CD14-positive monocyte (primary cell): ENCODE data around the gene TAAR2. TPM values are rescaled to one million over a fixed set of nuclear protein-coding genes. Genes with fewer than 3 reads are reported as not detected.
"Not testable (repeated sequence)": the region's sequence is repeated elsewhere in the genome, so short reads cannot be mapped to it uniquely, and the experiment has no call there.

ENCODE experiments used
- DNase-seq, 3 donors: peaks; one replicate each; pipeline ENCODE4 v3.0.0-alpha.2; 2011 to 2022
- H2AFZ ChIP-seq: 2 replicates; pipeline ENCODE4 v1.6.0; 2012; ENCODE audit warnings: mild to moderate bottlenecking, low read depth, low read length, inconsistent platforms; ENCODE audit not compliant: insufficient read depth, poor library complexity, severe bottlenecking
- H3K27ac ChIP-seq, 2 donors: 1 replicate in 1 of 2; 2 replicates in 1 of 2; pipeline ENCODE4 v1.5.1; 2012 to 2013; ENCODE audit warnings: low read length in 2 of 2, control low read depth in 1 of 2, inconsistent platforms in 1 of 2, low read depth in 1 of 2, mild to moderate bottlenecking in 1 of 2
- H3K27me3 ChIP-seq, 2 donors: one replicate each; pipeline versions ENCODE4 v1.6.0 to v1.6.1; 2011 to 2013; ENCODE audit warnings: low read length in 2 of 2; ENCODE audit not compliant: control insufficient read depth in 2 of 2, insufficient read depth in 2 of 2
- H3K36me3 ChIP-seq, 2 donors: replicated peaks in 1 of 2; 1 replicate in 1 of 2; 2 replicates in 1 of 2; pipeline versions ENCODE4 v1.5.1 to v1.6.1; 2012 to 2013; ENCODE audit warnings: low read length in 2 of 2, control low read depth in 1 of 2, inconsistent platforms in 1 of 2, mild to moderate bottlenecking in 1 of 2; ENCODE audit not compliant: insufficient read depth in 2 of 2, control insufficient read depth in 1 of 2
- H3K4me1 ChIP-seq, 2 donors: 1 replicate in 1 of 2; 2 replicates in 1 of 2; pipeline versions ENCODE4 v1.5.1 to v1.6.1; 2012 to 2013; ENCODE audit warnings: low read length in 2 of 2, control low read depth in 1 of 2, inconsistent platforms in 1 of 2, mild to moderate bottlenecking in 1 of 2, moderate library complexity in 1 of 2; ENCODE audit not compliant: insufficient read depth in 2 of 2, control insufficient read depth in 1 of 2
- H3K4me2 ChIP-seq: replicated peaks from 2 replicates; pipeline ENCODE3; 2012; ENCODE audit warnings: low read length, moderate library complexity, mild to moderate bottlenecking; ENCODE audit not compliant: poor library complexity, severe bottlenecking; ENCODE audit errors: extremely low read depth
- H3K4me3 ChIP-seq, 3 experiments: fragments of 200-600 bp in 1 of 3; sonication (generic) in 1 of 3; replicated peaks in 1 of 3; 1 replicate in 2 of 3; 2 replicates in 1 of 3; pipeline ENCODE4 v1.5.1; 2011 to 2013; ENCODE audit warnings: low read length in 3 of 3, mild to moderate bottlenecking in 3 of 3, control low read depth in 2 of 3, low read depth in 2 of 3, inconsistent platforms in 1 of 3, moderate library complexity in 1 of 3
- H3K79me2 ChIP-seq: 2 replicates; pipeline ENCODE4 v1.6.0; 2012; ENCODE audit warnings: mild to moderate bottlenecking, control low read depth, inconsistent platforms, low read length, moderate library complexity; ENCODE audit not compliant: insufficient read depth
- H3K9ac ChIP-seq: 2 replicates; pipeline ENCODE4 v1.6.0; 2017; ENCODE audit warnings: low read length, mild to moderate bottlenecking; ENCODE audit not compliant: insufficient read depth, poor library complexity, severe bottlenecking
- H3K9me3 ChIP-seq, 2 donors: replicated peaks in 1 of 2; 1 replicate in 1 of 2; 2 replicates in 1 of 2; pipeline versions ENCODE4 v1.5.1 to v1.6.1; 2012 to 2013; ENCODE audit warnings: low read length in 2 of 2, control low read depth in 1 of 2; ENCODE audit not compliant: control insufficient read depth in 1 of 2, insufficient read depth in 1 of 2
- H4K20me1 ChIP-seq: 2 replicates; pipeline ENCODE4 v1.6.0; 2012; ENCODE audit warnings: mild to moderate bottlenecking, low read length, control low read depth, moderate library complexity; ENCODE audit not compliant: insufficient read depth
- H3K27ac Mint-ChIP-seq, 7 donors: one replicate each; pipeline ENCODE4 v1.8.0; 2020; ENCODE audit warnings: mild to moderate bottlenecking in 7 of 7, mixed read lengths in 7 of 7, moderate library complexity in 6 of 7, inconsistent platforms in 2 of 7
- H3K27me3 Mint-ChIP-seq, 3 donors: one replicate each; pipeline ENCODE4 v1.8.0; 2021 to 2022; ENCODE audit warnings: low read depth in 3 of 3, mild to moderate bottlenecking in 3 of 3, mixed read lengths in 3 of 3, moderate library complexity in 3 of 3, inconsistent platforms in 1 of 3
- H3K36me3 Mint-ChIP-seq, 2 donors: one replicate each; pipeline ENCODE4 v1.8.0; 2020; ENCODE audit warnings: mixed read lengths in 2 of 2, inconsistent platforms in 1 of 2, mild to moderate bottlenecking in 1 of 2
- H3K4me1 Mint-ChIP-seq: one replicate; pipeline ENCODE4 v1.8.0; 2020; ENCODE audit warnings: mild to moderate bottlenecking, mixed read lengths
- H3K4me3 Mint-ChIP-seq, 2 donors: one replicate each; pipeline ENCODE4 v1.8.0; 2020; ENCODE audit warnings: mild to moderate bottlenecking in 2 of 2, mixed read lengths in 2 of 2, moderate library complexity in 1 of 2
- H3K9me3 Mint-ChIP-seq, 7 donors: one replicate each; pipeline ENCODE4 v1.8.0; 2020 to 2022; ENCODE audit warnings: mixed read lengths in 7 of 7, mild to moderate bottlenecking in 6 of 7, moderate library complexity in 6 of 7, inconsistent platforms in 2 of 7
- WGBS: methylation state at CpG from one replicate; pipeline ENCODE4 v1.1.5; 2013; ENCODE audit warnings: missing lambda C conversion rate; ENCODE audit not compliant: insufficient coverage; 5-methylcytosine and 5-hydroxymethylcytosine counted together
- intact Hi-C, 2 donors: fragments of 100-400 bp; cut with micrococcal nuclease; formaldehyde crosslinking; loops; one replicate each; pipeline versions ENCODE4 v1.15.0 to v1.15.1; 2023
- polyA plus RNA-seq, 3 donors: library from polyadenylated mRNA; depleted of rRNA in 1 of 3; unstranded in 2 of 3; stranded (reverse) in 1 of 3; fragments of 300-500 nt in 2 of 3; fragments of >200 nt in 1 of 3; fragmentation: Illumina TruSeq in 2 of 3; gene quantifications; 1 replicate in 2 of 3; 2 replicates in 1 of 3; pipeline ENCODE4 v1.2.3, GENCODE V29; 2012 to 2021
- TF ChIP-seq, protein P1 (sequence below): fragments of 200-600 bp; IDR thresholded peaks from one replicate; pipeline ENCODE4 v1.8.0; 2022; ENCODE audit warnings: antibody characterized with exemption, mild to moderate bottlenecking

TAAR2 gene
- polyA plus RNA-seq, 3 donors, result not detected

DNA sequence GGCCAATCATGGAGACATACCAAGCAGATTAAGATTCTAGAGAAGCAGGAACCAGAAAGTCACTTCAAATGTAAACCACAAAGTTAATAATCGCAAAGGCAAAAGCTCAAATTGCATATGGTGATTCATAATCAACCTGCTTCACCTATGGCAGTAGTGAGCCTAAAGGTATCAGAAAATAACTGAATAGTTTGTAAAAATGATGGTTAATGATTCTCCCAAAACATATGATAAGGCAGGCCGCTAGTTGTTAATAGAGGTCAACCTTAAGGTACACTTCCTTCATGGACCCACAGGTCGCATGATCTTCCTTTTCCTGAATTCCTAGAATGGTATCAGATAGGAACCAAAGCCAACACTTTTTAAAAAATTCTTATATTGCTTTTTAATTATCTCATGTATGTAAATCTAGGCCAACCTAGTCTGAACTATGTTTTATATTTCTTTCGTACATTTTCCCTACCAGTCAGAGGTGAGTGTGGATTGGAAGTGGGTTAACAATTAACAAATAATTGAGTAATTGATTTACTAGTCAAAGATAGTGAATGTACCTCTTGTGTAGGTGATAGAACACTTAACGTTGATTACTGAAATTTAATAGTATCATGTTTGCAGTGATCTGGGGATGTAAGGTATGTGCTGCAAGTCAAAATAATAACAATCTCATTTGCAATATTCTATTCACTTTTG, 16.4 kb downstream of the TAAR2 start:
- WGBS, result no CpG with 5 or more reads among the region's 5 CpGs
- no peak for DNase-seq
- Mint-ChIP-seq H3K27ac (no peak overlapping the region), H3K9me3 (no peaks in the 10 kb centered on the region), H3K4me3 (no peak overlapping the region), H3K4me1 (peaks cover 6% of the 10 kb centered on the region), H3K36me3 (no peaks in the 10 kb centered on the region), H3K27me3 (peaks cover 2 to 4% (median 4%) of the 10 kb centered on the region in 3 donors)
- H3K4me2 ChIP-seq, result no peak overlapping the region
- intact Hi-C loops, result no loop called here
- no peaks in the 10 kb centered on the region for H3K9me3 ChIP-seq
- H3K4me1 ChIP-seq, result peaks cover 8 to 13% of the 10 kb centered on the region in 2 donors
- no peaks in the 10 kb centered on the region for H4K20me1 ChIP-seq
- H3K36me3 ChIP-seq, result no peaks in the 10 kb centered on the region
- TF ChIP-seq, protein P1, sequence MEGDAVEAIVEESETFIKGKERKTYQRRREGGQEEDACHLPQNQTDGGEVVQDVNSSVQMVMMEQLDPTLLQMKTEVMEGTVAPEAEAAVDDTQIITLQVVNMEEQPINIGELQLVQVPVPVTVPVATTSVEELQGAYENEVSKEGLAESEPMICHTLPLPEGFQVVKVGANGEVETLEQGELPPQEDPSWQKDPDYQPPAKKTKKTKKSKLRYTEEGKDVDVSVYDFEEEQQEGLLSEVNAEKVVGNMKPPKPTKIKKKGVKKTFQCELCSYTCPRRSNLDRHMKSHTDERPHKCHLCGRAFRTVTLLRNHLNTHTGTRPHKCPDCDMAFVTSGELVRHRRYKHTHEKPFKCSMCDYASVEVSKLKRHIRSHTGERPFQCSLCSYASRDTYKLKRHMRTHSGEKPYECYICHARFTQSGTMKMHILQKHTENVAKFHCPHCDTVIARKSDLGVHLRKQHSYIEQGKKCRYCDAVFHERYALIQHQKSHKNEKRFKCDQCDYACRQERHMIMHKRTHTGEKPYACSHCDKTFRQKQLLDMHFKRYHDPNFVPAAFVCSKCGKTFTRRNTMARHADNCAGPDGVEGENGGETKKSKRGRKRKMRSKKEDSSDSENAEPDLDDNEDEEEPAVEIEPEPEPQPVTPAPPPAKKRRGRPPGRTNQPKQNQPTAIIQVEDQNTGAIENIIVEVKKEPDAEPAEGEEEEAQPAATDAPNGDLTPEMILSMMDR, result no peak
- no peaks in the 10 kb centered on the region for H3K27me3 ChIP-seq
- no peak overlapping the region for H2AFZ ChIP-seq
- no peaks in the 10 kb centered on the region for H3K79me2 ChIP-seq
- H3K4me3 ChIP-seq, result no peak overlapping the region
- no peak overlapping the region for H3K27ac ChIP-seq
- H3K9ac ChIP-seq, result no peak overlapping the region

DNA sequence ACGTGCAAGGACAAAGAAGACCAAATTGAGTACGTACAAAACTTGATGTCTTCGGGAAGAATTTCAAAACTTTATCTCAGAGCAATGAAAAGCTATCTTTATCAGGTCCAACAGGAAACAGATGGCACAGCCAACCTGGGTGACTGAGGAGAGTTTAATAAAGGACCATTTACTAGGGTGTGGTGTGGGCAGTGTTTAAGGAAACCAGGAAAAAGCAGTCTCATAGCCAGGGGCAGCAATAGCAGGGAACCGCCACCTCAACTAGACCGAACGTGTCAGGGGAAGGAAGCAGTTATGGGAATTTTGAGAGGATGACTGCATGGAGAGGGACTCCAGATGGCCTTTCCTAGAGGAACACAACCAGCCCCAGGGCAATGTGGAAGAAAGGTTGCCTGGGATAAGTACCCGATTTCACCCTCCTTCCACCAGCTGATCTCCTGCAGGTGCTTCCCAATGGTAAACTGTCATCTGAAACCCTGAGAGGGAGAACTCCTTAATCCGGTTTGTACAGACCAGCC, 19.4 kb downstream of the TAAR2 start:
- intact Hi-C loops, result no loop called here
- Histone ChIP-seq H3K4me1 (peaks cover 1 to 4% of the 10 kb centered on the region in 2 donors), H3K9ac (no peak overlapping the region), H4K20me1 (no peaks in the 10 kb centered on the region), H3K4me2 (no peak overlapping the region), H3K9me3 (no peaks in the 10 kb centered on the region), H3K27me3 (no peaks in the 10 kb centered on the region), H3K27ac (no peak overlapping the region), H3K4me3 (no peak overlapping the region), H3K36me3 (no peaks in the 10 kb centered on the region), H3K79me2 (no peaks in the 10 kb centered on the region), H2AFZ (no peak overlapping the region)
- no peak for DNase-seq
- WGBS, result 89% methylated on average over 5 of the region's 8 CpGs
- H3K4me3 Mint-ChIP-seq, result no peak overlapping the region
- H3K4me1 Mint-ChIP-seq, result peaks cover 4% of the 10 kb centered on the region
- peaks cover 2 to 4% (median 4%) of the 10 kb centered on the region in 3 donors for H3K27me3 Mint-ChIP-seq
- no peaks in the 10 kb centered on the region for H3K36me3 Mint-ChIP-seq
- H3K9me3 Mint-ChIP-seq, result no peaks in the 10 kb centered on the region
- TF ChIP-seq, protein P1, result no peak
- no peak overlapping the region for H3K27ac Mint-ChIP-seq

DNA sequence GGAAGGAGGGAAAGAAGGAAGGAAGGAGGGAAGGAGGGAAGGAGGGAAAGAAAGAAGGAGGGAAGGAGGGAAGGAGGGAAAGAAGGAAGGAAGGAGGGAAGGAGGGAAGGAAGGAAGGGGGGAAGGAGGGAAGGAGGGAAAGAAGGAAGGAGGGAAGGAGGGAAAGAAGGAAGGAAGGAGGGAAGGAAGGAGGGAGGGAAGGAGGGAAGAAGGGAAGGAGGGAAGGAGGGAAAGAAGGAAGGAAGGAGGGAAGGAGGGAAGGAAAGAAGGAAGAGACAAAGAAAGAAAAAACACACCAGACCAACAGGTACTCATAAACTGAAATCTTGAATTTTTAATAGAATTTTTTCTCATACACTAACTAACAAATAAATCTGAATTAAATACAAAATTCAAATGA, 23.2 kb downstream of the TAAR2 start:
- H3K27ac Mint-ChIP-seq, H3K4me2 ChIP-seq, H3K9ac ChIP-seq, H3K4me1 ChIP-seq, intact Hi-C loops, H3K4me3 ChIP-seq, H3K9me3 ChIP-seq, H3K79me2 ChIP-seq, H3K4me1 Mint-ChIP-seq, H3K27me3 Mint-ChIP-seq, H2AFZ ChIP-seq, H3K27me3 ChIP-seq, H3K36me3 ChIP-seq, H3K36me3 Mint-ChIP-seq, DNase-seq, H3K9me3 Mint-ChIP-seq, H3K27ac ChIP-seq, H4K20me1 ChIP-seq, H3K4me3 Mint-ChIP-seq: not testable (repeated sequence)
